CD4-positive, alpha-beta T cell treated with Interferon gamma for 1 hour (primary cell): Measurements from ENCODE around the gene PEX12.
"Not testable (repeated sequence)": the region's sequence is repeated elsewhere in the genome, so short reads cannot be mapped to it uniquely, and the experiment has no call there.

ENCODE experiments used
- DNase-seq: peaks from one replicate; pipeline ENCODE4 v3.0.0-alpha.2; 2020

Gene PEX12

DNA sequence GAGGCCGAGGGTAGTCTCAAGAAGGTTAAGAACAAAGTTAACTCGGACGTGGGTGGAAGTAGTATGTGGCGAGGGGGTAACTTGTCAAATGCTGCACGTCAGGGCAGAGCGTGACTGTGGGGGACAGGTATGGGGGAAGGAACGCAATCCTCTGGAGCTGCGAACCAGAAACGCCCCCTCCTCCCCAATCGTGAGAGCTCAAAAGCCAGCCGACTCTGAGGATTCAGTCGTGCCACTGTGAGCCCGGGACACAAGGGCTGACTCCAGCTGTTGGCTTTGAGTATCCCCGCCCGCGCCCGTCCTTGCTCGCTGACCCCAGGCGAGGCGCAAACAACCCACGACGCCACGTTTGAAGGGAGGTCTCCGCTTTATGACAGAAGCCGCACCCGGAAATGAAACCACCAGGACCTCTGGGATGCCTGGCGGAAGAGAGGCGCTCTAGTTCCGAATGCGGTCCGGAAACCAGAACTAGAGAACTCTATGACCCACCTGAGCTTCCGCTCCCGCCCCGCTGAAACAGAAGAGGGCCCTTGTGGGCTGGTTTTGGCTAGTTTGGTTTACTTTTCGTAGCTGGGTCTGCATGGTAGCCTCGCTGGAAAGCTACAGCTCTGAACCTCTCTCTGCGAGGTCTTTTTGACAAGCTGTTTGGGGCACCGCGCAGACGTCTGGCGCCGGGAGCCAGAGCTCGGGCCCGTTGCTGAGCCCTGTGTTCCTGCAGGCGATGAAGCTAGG is at the start of gene PEX12:
TSS of gene PEX12 (minus strand) at position 375 of the 732 bp plus-strand sequence. CDS start 550 bp downstream, outside the sequence.
- DNase-seq, result peak; percentile 91

- DNase-seq, result no peak
These were observed 49.0 kb upstream of the PEX12 start for GRCh38 chr17:35627417-35627816.

DNA sequence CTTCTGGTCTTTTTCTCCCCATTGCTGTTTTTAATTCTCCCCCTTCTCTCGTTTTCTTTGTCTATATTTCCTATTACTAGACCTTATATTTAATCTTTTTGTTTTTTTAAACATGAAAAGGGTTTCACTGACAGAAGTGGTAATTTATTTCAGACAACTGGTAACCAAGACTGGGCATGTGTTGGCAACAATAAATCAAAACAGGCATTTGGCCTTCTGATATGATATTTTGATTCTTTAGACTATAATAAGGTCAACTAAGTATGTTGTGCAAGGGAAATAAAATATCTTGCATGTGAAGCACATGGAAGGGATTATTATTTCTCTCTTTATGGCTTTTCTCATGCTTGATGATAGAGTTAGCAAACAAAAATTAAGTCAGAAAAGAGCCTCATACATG is 43.4 kb upstream of the PEX12 start:
- DNase-seq, result no peak

DNA sequence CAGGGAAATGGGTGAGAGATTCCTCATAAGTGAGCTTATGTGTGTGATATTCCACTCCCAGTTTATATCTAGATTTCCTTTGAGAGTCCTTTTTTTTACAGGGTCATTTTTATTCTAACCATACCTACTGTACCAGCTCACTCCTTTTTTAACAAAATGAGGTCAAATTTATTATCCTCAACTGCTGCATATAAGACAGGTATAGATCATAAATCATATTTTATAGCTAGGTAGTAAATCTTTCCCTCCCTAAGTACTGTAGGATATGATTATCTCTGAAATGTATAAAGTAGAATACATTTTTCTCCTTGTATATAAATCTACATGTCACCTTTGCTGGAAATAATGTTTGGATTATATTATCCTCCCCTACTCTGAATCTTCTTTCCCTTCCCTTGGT is 40.3 kb upstream of the PEX12 start:
- no peak for DNase-seq

- no peak for DNase-seq
These were observed 39.1 kb upstream of the PEX12 start for GRCh38 chr17:35617505-35617904.

- no peak for DNase-seq
These were observed 38.2 kb upstream of the PEX12 start for GRCh38 chr17:35616536-35616935.

GRCh38 chr17:35614810-35615209 is 36.4 kb upstream of the PEX12 start:
- DNase-seq, result no peak

- peak; percentile 9 for DNase-seq
These were observed 34.7 kb upstream of the PEX12 start for GRCh38 chr17:35612924-35613521.

DNA sequence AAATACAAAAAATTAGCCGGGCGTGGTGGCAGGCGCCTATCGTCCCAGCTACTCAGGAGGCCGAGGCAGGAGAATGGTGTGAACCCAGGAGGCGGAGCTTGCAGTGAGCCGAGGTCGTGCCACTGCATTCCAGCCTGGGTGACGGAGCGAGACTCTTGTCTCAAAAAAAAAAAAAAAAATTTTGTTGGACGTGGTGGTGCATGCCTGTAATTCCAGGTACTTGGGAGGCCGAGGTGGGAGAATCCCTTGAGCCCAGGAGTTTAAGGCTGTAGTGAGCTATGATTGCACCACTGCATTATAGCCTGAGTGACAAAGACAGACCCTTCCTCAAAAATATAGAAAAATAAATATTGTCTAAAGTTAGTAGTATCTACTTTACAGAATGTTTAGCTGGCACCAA is 32.4 kb upstream of the PEX12 start:
- DNase-seq, result not testable (repeated sequence)

GRCh38 chr17:35609831-35610230 is 31.5 kb upstream of the PEX12 start:
- DNase-seq, result no peak

GRCh38 chr17:35607239-35607847 is 29.0 kb upstream of the PEX12 start:
- DNase-seq, result no peak

DNA sequence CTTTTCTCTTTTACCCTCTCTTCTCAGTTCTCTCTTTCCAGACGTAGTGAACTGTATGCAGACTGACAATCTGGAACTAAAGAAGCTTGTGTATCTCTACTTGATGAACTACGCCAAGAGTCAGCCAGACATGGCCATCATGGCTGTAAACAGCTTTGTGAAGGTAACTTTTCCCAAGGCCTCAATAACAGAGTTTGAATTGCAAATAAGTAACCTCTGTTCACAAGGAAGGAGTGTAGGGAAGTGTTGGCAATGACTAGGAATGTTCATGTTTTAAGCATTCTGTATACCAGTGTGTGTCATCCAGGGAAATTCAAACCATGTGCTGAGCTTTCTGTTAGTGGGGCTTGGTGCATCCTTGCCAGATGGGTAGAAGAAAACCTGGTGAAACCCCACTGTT is 27.3 kb upstream of the PEX12 start:
- DNase-seq, result no peak

GRCh38 chr17:35603674-35604073 is 25.3 kb upstream of the PEX12 start:
- no peak for DNase-seq

- DNase-seq, result no peak
These were observed 19.2 kb upstream of the PEX12 start for GRCh38 chr17:35597604-35598003.

GRCh38 chr17:35596530-35597233 is 18.3 kb upstream of the PEX12 start:
- DNase-seq, result no peak

DNA sequence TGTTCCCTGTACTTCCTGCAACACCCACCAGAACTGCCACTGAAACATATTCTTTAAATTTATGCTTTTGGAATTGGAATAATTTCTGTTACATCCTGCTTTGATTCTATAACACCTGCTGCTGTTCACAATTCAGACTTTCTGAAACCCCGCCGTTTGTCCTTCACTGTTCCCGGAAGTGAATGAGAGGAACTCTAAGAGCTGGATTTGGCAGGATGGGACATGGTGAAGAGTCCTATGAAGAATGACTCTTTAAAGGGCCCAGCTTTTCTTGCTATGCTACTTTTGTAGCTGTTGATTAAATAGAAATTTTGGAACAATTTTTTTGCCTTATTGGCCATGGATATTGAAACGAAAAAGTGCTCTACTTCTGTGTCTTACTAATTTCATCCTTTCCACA is 17.7 kb upstream of the PEX12 start:
- DNase-seq, result no peak

DNA sequence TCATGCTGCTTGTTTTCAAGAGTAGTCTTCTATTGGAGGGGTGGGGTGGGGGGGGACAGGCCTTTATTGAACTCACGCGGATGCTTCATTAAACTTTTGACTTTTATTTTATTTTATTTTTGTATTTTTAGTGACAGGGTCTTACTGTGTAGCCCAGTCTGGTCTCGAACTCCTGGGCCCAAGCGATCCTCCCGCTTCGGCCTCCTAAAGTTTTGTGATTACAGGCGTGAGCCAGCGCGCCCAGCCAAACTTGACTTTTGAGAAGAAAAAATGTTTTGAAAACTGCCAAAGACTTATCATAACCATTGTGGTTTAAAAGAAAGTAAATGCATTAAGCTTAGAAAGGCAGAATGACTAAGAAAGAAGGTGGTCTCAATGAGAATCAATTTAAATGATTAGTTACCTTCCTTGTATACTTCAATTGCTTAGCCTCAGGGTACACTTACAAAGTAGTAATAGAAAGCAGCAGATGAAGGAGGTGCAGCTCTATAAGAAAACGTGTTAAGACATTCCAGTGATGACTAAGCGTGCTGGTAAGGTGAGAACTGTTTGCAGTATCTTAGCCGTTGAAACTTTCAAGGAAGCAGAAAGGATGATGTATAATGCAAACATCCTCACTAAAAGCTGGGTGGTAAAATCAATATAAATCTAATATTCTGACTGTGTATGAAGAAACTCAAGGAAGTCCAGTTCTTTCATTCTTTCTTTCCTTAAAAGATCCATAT is 10.0 kb upstream of the PEX12 start:
- DNase-seq, result no peak

GRCh38 chr17:35587074-35587961 is 8.9 kb upstream of the PEX12 start, which contains the start of gene AP2B1:
Gene AP2B1, plus strand, starts transcription at chr17:35587322. Its CDS starts 6,709 bp downstream, at chr17:35594031.
- peak; percentile 97 for DNase-seq

DNA sequence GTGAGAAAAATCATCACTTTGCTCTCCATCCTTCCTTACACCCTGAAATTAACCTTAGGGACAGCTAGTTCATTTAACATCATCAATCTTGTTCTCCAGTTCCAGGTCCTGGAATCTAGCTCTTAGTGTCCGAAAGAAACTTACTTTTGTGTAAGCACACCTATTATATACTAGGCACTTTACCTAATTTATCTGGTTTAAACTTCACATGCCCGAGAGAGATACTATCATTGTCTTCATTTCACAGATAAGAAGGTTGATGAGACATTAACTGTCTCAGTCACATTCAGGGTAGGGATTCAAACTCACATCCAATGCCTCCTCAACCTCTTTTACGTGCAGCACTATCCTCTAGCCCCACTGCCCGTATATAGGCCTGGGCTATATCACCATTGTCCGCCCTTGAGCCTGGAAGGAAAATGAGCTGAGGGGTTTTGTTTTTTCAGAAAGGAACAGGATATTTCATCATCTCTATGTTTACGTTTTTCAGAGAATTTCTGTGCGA is 8.2 kb upstream of the PEX12 start:
- no peak for DNase-seq

GRCh38 chr17:35584061-35584460 is 5.7 kb upstream of the PEX12 start:
- no peak for DNase-seq

DNA sequence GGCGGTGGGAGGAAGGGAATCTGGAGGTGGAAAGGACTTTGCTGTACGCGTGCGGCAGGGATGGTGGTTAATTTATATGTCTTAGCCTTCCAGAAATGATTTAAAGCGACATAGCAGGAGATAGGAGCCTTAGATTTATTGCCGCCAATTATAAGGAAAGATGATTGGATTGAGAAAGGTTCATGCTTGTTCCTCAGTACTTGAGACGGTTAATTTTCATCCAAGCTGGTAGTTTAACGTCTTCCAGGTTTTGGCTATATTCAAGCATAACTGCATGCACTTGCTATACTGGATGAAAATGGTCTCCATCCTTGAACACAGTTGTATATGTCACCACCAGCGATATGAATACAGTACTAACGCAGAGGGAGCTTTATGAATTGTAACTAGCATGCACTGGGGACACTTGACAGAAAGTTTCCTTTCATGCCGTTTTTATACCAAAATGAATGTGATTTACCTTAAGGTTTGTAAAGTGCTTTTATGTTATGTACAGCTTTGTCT is 610 bp upstream of the PEX12 start:
- DNase-seq, result no peak
